NB4 (cell line): Measurements from ENCODE around the gene CEP68.

Experiments used
- CTCF ChIP-seq: IDR thresholded peaks from one replicate; pipeline ENCODE4 v1.5.1; 2012; ENCODE audit warnings: low read depth, low read length
- MAX ChIP-seq: IDR thresholded peaks from 2 replicates; pipeline ENCODE4 v1.6.1; 2011; ENCODE audit warnings: low read depth, low read length
- POLR2A ChIP-seq: IDR thresholded peaks from 2 replicates; pipeline ENCODE4 v1.6.1; 2011; ENCODE audit warnings: mild to moderate bottlenecking; ENCODE audit not compliant: insufficient read length; ENCODE audit errors: extremely low read depth

- TF ChIP-seq MAX = no peak
- no peak for TF ChIP-seq POLR2A
- no peak for TF ChIP-seq CTCF
Observed at GRCh38 chr2:65039640-65040039, 16.6 kb upstream of the CEP68 start.
